ENCODE results near the gene NOLC1. TPM values are rescaled to one million over a fixed set of nuclear protein-coding genes. Genes with fewer than 3 reads are reported as not detected.

NOLC1 gene
- total and polyA plus RNA-seq, 9 donors, result 32.0 to 88.8 (median 50.2) TPM

GRCh38 chr10:102200751-102201640 lies 48.8 kb downstream of the NOLC1 start:
- Histone ChIP-seq H3K4me3 (no peak overlapping the region), H3K27me3 (no peaks in the 10 kb centered on the region), H3K4me1 (ENCODE audit: insufficient read depth) (no peaks in the 10 kb centered on the region), H3K27ac (no peak overlapping the region), H3K9me3 (peaks cover 0 to 5% of the 10 kb centered on the region in 2 donors), H3K36me3 (no peaks in the 10 kb centered on the region)
- WGBS, 3 donors, result 85 to 91% (median 88%) methylated on average over 33 to 34 of the region's 34 CpGs
- intact Hi-C loops (cut with DNase I), result no loop called here
- DNase-seq, result no peak
- TF ChIP-seq, protein P1, sequence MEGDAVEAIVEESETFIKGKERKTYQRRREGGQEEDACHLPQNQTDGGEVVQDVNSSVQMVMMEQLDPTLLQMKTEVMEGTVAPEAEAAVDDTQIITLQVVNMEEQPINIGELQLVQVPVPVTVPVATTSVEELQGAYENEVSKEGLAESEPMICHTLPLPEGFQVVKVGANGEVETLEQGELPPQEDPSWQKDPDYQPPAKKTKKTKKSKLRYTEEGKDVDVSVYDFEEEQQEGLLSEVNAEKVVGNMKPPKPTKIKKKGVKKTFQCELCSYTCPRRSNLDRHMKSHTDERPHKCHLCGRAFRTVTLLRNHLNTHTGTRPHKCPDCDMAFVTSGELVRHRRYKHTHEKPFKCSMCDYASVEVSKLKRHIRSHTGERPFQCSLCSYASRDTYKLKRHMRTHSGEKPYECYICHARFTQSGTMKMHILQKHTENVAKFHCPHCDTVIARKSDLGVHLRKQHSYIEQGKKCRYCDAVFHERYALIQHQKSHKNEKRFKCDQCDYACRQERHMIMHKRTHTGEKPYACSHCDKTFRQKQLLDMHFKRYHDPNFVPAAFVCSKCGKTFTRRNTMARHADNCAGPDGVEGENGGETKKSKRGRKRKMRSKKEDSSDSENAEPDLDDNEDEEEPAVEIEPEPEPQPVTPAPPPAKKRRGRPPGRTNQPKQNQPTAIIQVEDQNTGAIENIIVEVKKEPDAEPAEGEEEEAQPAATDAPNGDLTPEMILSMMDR (IDR thresholded peaks at IDR 0.05), result no peak
- TF ChIP-seq EP300 (IDR thresholded peaks at IDR 0.05) (no peak), POLR2A (IDR thresholded peaks at IDR 0.05) (no peak)

GRCh38 chr10:102202386-102202785 lies 50.2 kb downstream of the NOLC1 start:
- WGBS, 3 donors, result 41 to 60% (median 53%) methylated on average over 1 of the region's 1 CpG
- Histone ChIP-seq H3K27me3 (no peaks in the 10 kb centered on the region), H3K9me3 (peaks cover 0 to 5% of the 10 kb centered on the region in 2 donors), H3K4me1 (ENCODE audit: insufficient read depth) (no peaks in the 10 kb centered on the region), H3K4me3 (no peak overlapping the region), H3K36me3 (no peaks in the 10 kb centered on the region), H3K27ac (no peak overlapping the region)
- DNase-seq, result no peak
- TF ChIP-seq POLR2A (IDR thresholded peaks at IDR 0.05) (no peak), EP300 (IDR thresholded peaks at IDR 0.05) (no peak)
- TF ChIP-seq, protein P1 (IDR thresholded peaks at IDR 0.05), result no peak
- intact Hi-C loops (cut with DNase I), result no loop called here

DNA sequence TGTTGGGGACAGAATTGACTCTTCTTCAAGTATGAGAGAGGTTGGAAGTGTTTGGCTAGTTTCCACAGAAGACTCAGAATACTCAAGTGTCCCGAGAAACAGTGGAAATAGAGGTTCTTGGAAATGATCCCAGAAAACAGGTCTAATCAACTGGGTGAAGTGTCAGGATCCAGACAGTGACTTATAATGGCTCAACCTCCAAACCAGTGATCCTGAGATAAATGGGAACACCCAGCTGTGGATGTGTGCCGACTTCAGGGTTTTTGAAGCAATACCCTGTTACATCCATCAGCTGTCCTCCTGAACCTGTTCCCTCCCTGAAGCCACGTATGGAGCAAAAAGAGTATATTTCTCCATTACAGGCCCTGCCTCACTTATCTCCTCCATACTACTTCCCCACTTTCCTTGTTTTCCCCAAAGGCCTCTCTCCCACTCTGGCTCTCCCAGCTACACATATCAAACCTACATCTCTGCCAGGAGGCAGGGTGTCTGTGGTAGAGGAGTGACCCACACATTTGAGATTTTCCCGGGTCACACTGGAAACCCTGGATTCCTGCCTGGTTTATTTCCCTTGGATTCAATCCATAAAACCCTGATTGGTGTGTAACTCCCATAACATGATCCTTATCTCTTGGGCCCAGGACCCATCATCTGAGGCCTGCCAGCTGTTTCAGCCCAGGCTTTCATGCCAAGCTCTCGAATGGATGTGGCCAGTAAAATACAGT lies 56.3 kb downstream of the NOLC1 start:
- no peak overlapping the region for H3K27ac ChIP-seq
- peaks cover 3% of the 10 kb centered on the region for H3K4me1 ChIP-seq (ENCODE audit: insufficient read depth)
- intact Hi-C loops (cut with DNase I), result no loop called here
- DNase-seq, result no peak
- H3K27me3 ChIP-seq, result no peaks in the 10 kb centered on the region
- 12 to 14% (median 13%) methylated on average over 5 of the region's 5 CpGs for WGBS, 3 donors
- no peaks in the 10 kb centered on the region for H3K36me3 ChIP-seq
- TF ChIP-seq EP300 (IDR thresholded peaks at IDR 0.05) (no peak), POLR2A (IDR thresholded peaks at IDR 0.05) (no peak)
- TF ChIP-seq, protein P1 (IDR thresholded peaks at IDR 0.05), result no peak
- peaks cover 0 to 5% of the 10 kb centered on the region in 2 donors for H3K9me3 ChIP-seq
- H3K4me3 ChIP-seq, result no peak overlapping the region

GRCh38 chr10:102211615-102212299 lies 59.6 kb downstream of the NOLC1 start:
- no peaks in the 10 kb centered on the region for H3K27me3 ChIP-seq
- no peak for TF ChIP-seq POLR2A (IDR thresholded peaks at IDR 0.05)
- TF ChIP-seq, protein P1 (IDR thresholded peaks at IDR 0.05), result no peak
- no peak for TF ChIP-seq EP300 (IDR thresholded peaks at IDR 0.05)
- H3K9me3 ChIP-seq, result no peaks in the 10 kb centered on the region
- no peak overlapping the region for H3K27ac ChIP-seq
- 80 to 85% (median 81%) methylated on average over 3 of the region's 3 CpGs for WGBS, 3 donors
- H3K36me3 ChIP-seq, result no peaks in the 10 kb centered on the region
- H3K4me1 ChIP-seq (ENCODE audit: insufficient read depth), result peaks cover 3% of the 10 kb centered on the region
- intact Hi-C loops (cut with DNase I), result no loop called here
- no peak overlapping the region for H3K4me3 ChIP-seq
- no peak for DNase-seq
